ENCODE results near the gene SEMG2. TPM values are rescaled to one million over a fixed set of nuclear protein-coding genes. Genes with fewer than 3 reads are reported as not detected.

The SEMG2 gene, protein sequence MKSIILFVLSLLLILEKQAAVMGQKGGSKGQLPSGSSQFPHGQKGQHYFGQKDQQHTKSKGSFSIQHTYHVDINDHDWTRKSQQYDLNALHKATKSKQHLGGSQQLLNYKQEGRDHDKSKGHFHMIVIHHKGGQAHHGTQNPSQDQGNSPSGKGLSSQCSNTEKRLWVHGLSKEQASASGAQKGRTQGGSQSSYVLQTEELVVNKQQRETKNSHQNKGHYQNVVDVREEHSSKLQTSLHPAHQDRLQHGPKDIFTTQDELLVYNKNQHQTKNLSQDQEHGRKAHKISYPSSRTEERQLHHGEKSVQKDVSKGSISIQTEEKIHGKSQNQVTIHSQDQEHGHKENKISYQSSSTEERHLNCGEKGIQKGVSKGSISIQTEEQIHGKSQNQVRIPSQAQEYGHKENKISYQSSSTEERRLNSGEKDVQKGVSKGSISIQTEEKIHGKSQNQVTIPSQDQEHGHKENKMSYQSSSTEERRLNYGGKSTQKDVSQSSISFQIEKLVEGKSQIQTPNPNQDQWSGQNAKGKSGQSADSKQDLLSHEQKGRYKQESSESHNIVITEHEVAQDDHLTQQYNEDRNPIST
- not detected in 2 replicates for total RNA-seq

DNA sequence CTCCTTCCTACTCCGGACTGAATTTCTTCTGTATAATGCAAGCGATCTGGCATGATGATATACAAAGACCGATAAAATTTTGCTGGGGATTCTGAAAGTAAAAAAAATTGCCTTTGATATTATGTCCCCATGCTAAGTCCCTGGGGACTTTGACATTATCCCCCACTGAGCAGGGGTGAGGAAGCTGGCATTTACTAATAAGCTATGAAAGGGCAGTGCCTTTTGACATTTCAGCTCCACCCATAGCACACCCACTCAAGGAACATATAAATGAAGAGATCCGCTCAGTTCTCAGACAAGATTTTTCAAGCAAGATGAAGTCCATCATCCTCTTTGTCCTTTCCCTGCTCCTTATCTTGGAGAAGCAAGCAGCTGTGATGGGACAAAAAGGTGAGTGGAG lies at the start of gene SEMG2:
Gene SEMG2, plus strand, starts transcription at position 298 of the 400 bp plus-strand sequence. Its CDS starts 17 bp downstream, at position 315.
- no peak for DNase-seq (ENCODE audit: low read depth)
- TF ChIP-seq, protein P1, sequence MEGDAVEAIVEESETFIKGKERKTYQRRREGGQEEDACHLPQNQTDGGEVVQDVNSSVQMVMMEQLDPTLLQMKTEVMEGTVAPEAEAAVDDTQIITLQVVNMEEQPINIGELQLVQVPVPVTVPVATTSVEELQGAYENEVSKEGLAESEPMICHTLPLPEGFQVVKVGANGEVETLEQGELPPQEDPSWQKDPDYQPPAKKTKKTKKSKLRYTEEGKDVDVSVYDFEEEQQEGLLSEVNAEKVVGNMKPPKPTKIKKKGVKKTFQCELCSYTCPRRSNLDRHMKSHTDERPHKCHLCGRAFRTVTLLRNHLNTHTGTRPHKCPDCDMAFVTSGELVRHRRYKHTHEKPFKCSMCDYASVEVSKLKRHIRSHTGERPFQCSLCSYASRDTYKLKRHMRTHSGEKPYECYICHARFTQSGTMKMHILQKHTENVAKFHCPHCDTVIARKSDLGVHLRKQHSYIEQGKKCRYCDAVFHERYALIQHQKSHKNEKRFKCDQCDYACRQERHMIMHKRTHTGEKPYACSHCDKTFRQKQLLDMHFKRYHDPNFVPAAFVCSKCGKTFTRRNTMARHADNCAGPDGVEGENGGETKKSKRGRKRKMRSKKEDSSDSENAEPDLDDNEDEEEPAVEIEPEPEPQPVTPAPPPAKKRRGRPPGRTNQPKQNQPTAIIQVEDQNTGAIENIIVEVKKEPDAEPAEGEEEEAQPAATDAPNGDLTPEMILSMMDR (IDR thresholded peaks at IDR 0.05; ENCODE audit: insufficient read depth, low read length, severe bottlenecking) = no peak
- FAIRE-seq = no peak

DNA sequence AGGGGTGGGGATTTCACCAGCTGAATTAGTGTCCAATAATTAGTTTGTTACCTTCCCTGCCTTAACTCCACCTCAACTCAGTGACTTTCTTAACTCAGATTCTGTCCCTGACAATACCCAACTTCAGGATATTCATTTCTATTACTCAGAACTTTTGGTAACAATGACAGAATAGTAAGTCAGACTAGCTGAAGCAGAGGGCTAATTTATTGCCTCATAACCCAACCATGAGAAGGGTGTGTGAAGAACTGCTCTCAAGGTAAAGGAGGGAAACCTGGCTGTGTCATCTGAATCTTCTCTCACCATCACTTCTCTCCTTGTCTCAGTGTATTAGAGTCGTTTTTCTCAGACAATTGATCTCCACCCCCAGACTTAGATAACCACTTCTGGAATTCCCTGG lies 47.7 kb upstream of the SEMG2 start:
- TF ChIP-seq, protein P1 (IDR thresholded peaks at IDR 0.05; ENCODE audit: insufficient read depth, low read length, severe bottlenecking) = no peak
- Histone ChIP-seq H3K4me3 (ENCODE audit: low read depth, low read length) (no peak overlapping the region), H3K27me3 (ENCODE audit: control insufficient read depth, insufficient read depth, low read length) (peaks cover 12% of the 10 kb centered on the region), H3K36me3 (ENCODE audit: control insufficient read depth, insufficient read depth, low read length) (no peaks in the 10 kb centered on the region)
- FAIRE-seq (no peak), DNase-seq (ENCODE audit: low read depth) (peak; percentile 75)

More for the DNA sequence above, at the start of gene SEMG2:
- Histone ChIP-seq H3K27me3 (ENCODE audit: control insufficient read depth, insufficient read depth, low read length) (no peaks in the 10 kb centered on the region), H3K4me3 (ENCODE audit: low read depth, low read length) (no peak within 1 kb of the TSS), H3K36me3 (ENCODE audit: control insufficient read depth, insufficient read depth, low read length) (no peaks in the 10 kb centered on the region)

DNA sequence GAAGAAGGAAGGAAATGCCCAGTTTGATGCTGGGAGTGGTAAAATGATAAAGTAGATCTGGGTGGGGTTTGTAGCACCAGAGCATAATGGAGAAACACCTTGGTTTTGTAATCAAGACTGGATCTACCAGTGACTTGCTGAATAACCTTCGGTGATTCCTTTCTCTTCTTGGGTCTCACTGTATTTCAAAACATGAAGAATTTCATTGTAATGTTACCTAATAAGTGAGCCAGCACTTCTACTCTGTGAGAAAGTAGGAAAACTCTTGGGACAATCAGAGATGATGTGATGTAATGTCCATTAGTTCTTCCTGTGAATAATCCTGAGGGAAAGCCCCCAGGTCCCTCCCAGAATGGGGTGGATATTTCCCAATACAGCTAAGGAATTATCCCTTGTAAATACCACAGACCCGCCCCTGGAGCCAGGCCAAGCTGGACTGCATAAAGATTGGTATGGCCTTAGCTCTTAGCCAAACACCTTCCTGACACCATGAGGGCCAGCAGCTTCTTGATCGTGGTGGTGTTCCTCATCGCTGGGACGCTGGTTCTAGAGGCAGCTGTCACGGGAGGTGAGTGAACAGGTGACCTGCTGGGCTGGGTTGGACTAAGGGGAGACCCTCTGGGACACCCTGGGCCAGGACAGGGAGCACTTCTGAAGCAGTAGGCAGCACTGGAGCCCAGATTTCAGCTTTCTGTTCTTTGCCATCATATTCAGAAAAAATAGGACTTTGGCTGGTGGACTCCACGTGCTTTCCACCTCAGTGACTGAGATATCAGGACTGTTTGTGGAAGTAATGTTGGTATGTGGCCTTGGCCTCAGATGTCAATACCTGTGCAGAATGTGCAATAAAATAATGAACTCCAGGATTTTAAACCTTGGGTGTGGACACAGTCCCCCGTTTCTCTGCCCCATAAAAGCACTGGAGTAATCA lies 46.5 kb upstream of the SEMG2 start, which contains the start of gene PI3:
Gene PI3, plus strand, starts transcription at position 469 of the 931 bp plus-strand sequence. Its CDS starts 21 bp downstream, at position 490.
- no peaks in the 10 kb centered on the region for H3K36me3 ChIP-seq (ENCODE audit: control insufficient read depth, insufficient read depth, low read length)
- FAIRE-seq (peak; percentile 13), DNase-seq (ENCODE audit: low read depth) (peak; percentile 92)
- H3K4me3 ChIP-seq (ENCODE audit: low read depth, low read length) = no peak within 1 kb of the TSS
- TF ChIP-seq, protein P1 (IDR thresholded peaks at IDR 0.05; ENCODE audit: insufficient read depth, low read length, severe bottlenecking) = no peak
- peaks cover 18% of the 10 kb centered on the region for H3K27me3 ChIP-seq (ENCODE audit: control insufficient read depth, insufficient read depth, low read length)

DNA sequence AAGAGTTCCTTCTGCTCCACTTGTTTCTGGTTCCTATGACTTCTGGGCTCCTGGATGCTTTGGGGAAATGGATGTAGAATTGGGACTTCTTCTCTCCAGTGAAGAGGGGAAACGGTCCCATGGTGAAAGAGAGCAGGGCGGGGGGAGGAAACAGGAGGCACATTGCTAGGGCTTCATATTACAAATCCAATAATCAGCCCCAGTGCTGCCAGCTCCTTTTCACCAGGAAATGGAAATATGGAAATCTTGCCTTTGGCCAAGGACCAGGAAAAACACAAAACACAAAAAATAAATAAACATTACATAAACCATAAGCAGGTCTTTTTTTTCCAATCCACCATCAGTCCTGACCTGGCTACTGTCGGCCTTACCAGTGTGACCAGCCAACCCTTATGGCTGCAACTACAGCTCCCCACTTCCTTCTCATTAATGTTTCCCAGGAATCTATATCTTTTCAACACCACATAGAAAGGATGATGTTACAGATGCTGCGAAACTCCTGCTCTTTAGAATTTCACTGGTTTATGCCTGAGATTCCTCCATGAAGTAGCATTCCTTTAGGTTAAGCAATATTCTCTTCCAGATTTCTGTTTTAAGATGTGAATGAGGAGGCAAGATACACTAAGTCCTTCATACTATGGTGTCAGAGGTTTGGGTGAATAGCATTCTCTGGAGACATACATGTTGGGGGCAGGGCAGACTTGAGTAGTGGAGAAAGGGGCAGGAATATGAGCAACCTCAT lies 44.5 kb upstream of the SEMG2 start:
- TF ChIP-seq, protein P1 (IDR thresholded peaks at IDR 0.05; ENCODE audit: insufficient read depth, low read length, severe bottlenecking) = no peak
- no peak overlapping the region for H3K4me3 ChIP-seq (ENCODE audit: low read depth, low read length)
- peaks cover 19% of the 10 kb centered on the region for H3K27me3 ChIP-seq (ENCODE audit: control insufficient read depth, insufficient read depth, low read length)
- no peak for FAIRE-seq
- no peaks in the 10 kb centered on the region for H3K36me3 ChIP-seq (ENCODE audit: control insufficient read depth, insufficient read depth, low read length)
- no peak for DNase-seq (ENCODE audit: low read depth)

DNA sequence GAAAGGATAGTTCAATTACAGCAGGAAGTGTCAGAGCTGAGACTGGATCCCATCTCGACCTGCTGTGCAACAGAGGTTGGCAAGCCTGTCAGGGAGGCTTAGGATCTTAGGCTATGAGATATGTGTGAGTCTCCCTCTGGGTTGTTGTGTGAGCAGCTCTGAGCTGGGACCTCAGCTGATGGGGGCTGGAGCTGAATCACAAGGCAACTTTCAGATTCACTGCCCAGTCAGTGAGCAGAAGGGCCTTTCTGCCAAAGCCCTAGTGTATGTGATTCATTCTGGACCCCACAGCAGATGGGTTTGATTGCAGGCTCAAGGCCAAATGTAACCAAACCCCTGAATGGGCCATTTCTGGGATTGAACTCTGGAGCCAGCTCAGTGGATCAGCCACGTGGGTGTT lies 42.0 kb upstream of the SEMG2 start:
- DNase-seq (ENCODE audit: low read depth) (no peak), FAIRE-seq (no peak)
- Histone ChIP-seq H3K4me3 (ENCODE audit: low read depth, low read length) (no peak overlapping the region), H3K27me3 (ENCODE audit: control insufficient read depth, insufficient read depth, low read length) (peaks cover 19% of the 10 kb centered on the region), H3K36me3 (ENCODE audit: control insufficient read depth, insufficient read depth, low read length) (no peaks in the 10 kb centered on the region)
- TF ChIP-seq, protein P1 (IDR thresholded peaks at IDR 0.05; ENCODE audit: insufficient read depth, low read length, severe bottlenecking) = no peak
